HG03045 (cell line): Measurements from ENCODE around the gene CAPG.
"Not testable (repeated sequence)": the region's sequence is repeated elsewhere in the genome, so short reads cannot be mapped to it uniquely, and the experiment has no call there.

ENCODE experiments used
- ATAC-seq: cut with Tn5 transposase; IDR thresholded peaks from one replicate; pipeline ENCODE4 v1.9.1; 2021; ENCODE audit warnings: mild to moderate bottlenecking, moderate library complexity; ENCODE audit not compliant: unreplicated experiment

Gene CAPG

GRCh38 chr2:85398426-85399182, 11.6 kb downstream of the CAPG start:
- ATAC-seq: no peak

GRCh38 chr2:85397925-85398331, 12.2 kb downstream of the CAPG start:
- ATAC-seq: no peak

DNA sequence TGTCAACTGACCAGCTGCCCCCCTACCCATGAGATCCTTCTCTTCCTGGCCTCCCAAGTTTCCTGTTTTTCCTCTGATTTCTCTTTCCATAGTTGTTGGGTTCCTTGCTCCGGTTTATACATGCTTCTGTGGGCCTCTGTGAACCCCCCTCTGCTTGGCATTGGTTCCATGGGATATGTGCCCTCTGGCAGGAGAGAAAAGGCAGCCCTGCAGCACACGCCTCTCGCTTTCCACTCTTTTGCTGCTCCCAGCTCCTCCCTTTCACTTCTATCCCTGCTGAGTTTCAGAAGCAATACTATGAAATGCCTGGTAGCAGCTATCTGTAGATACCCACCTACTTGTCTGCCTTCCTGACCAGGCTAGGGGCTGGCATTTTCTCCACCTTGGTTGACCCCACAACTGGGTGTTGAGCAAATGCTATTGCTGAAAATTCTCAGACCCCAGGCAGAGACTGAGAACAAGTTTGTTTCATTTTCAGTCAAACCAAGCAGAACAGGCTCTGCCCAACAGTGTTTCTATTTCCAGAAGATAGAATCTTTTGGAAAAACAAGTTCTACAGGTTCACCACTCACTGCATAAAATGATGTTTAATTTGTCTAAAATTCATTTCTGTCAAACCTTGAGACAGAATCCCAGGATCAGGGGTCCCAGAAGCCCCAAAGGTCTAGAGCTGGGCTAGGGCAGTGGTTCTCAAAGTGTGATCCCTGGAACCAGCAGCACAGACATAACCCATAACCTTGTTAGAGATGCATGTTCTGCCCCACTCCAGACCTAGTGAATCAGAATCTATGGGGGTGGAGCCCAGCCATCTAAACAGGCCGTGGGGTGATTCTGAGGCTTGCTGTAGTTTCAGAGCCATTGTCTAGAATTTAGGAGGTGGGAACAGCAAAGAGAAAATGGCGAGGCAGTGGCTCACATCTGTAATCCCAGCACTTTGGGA, 13.4 kb downstream of the CAPG start:
- ATAC-seq: no peak

GRCh38 chr2:85395912-85396475, 14.2 kb downstream of the CAPG start:
- ATAC-seq: no peak

GRCh38 chr2:85394976-85395375, 15.2 kb downstream of the CAPG start:
- no peak for ATAC-seq

GRCh38 chr2:85394261-85394681, 15.9 kb downstream of the CAPG start:
- ATAC-seq: no peak

- ATAC-seq: no peak
Measured at GRCh38 chr2:85393836-85394235, 16.3 kb downstream of the CAPG start.

- ATAC-seq: no peak
Measured at GRCh38 chr2:85390941-85391669, 19.1 kb downstream of the CAPG start.

DNA sequence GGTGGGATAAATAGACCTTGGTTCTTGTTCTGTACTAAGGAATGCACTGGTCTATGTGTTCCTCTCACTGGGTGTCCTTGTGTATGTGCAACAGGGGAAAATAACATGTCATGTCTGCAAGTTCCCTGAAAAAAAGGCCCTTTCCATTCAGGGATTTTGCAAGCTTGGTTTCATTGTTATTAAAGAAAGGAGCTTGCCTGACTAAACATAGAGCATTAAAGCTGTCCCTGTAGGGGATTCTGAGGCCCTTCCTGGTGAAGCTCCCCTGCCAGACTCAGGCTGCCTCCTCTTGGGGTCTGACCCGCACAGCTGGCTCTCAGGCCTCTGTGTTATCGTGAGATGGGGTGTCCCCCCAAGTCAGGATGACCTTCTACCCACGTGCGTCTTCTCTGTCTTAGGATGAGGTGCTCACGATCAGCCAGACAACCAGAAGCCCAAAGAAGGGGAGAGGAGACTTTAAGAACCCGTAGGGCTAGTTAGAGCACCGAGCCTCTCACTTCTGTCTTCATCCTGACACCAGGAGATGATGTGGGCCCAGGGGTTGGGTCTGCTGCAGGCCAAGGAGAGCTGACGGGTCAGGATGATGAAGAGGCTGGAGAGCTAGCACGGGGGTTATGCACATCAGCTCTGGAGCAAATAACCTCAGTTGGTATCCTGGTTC, 21.2 kb downstream of the CAPG start:
- ATAC-seq: no peak

GRCh38 chr2:85387754-85388153, 22.4 kb downstream of the CAPG start:
- ATAC-seq: no peak

DNA sequence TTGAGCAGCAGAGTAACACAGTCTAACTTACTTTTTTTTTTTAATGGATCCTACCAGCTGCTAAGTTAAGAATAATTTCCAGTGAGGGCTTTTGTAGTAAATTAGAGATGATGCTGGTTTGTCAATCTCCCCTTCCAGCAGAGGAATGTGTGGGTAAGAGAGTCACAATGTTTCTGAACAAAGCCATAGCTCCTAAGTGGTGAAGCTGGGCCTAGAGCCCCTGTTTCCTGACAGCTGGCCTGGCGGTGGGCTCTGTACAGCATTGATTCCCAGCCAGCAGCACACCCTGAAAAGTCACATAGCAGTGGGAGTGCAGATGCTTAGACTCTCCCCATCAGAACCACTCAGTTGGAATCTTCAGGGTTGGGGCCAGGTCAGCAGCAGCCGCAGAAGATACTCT, 24.4 kb downstream of the CAPG start:
- no peak for ATAC-seq

- no peak for ATAC-seq
Measured at GRCh38 chr2:85383850-85384249, 26.3 kb downstream of the CAPG start.

DNA sequence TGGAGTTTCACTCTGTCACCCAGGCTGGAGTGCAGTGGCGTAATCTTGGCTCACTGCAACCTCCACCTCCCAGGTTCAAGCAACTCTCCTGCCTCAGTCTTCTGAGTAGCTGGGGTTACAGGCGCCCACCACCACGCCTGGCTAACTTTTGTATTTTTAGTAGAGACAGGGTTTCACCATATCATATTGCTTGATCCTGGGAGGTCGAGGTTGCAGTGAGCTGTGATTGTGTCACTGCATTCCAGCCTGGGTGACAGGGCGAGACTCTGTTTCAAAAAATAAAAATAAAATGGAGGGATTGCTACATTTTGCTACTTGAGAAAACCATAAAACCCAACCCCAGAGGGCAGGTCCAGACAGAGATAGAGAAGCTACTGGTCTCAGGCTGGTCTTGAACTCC, 27.0 kb downstream of the CAPG start:
- not testable (repeated sequence) for ATAC-seq

GRCh38 chr2:85380048-85380447, 30.1 kb downstream of the CAPG start:
- no peak for ATAC-seq

GRCh38 chr2:85378257-85378656, 31.9 kb downstream of the CAPG start:
- ATAC-seq: no peak

- ATAC-seq: no peak
Measured at GRCh38 chr2:85377083-85377482, 33.1 kb downstream of the CAPG start.

- no peak for ATAC-seq
Measured at GRCh38 chr2:85376291-85377065, 33.7 kb downstream of the CAPG start.

GRCh38 chr2:85371045-85371444, 39.1 kb downstream of the CAPG start:
- ATAC-seq: no peak

DNA sequence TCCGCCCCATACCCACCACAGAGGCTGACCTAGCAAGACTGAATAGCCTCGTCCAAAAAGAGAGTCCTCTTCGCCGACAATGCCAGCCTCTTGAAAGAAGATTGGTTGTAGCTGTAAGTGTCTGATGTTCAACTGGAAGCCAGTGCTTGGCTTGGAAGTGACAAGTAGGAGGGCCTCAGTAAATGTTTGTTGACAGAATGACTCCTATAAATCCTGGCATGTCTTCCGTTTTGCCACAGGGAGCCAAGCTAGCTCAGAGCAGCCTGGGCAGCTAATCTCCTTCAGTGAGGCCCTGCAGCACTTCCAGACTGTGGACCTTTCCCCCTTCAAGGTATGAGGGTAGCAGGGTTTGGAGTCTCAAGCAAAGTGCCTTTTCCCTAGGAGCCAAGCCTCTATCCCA, 40.7 kb downstream of the CAPG start:
- ATAC-seq: no peak

DNA sequence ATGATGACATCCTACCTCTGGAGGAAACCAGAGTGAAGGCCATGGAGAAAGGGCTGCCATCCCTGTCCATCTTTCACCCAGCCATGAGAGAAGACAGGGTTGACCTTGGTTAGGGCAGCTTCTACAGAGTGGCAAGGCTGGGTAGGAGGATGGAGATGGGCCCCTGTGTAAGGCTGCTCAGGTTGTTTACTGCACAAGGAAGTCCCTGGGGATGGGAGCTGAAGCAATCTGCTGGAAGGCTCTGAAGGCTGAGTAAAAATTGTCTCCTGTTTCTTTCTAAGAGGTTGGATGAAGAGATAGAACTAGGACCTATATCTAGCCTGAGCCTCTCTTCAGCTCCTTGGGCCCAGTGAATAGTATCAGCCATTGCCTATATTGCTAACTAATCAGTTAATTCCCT, 41.2 kb downstream of the CAPG start:
- no peak for ATAC-seq
